Measurements from ENCODE around the gene DDX18. TPM values are rescaled to one million over a fixed set of nuclear protein-coding genes. Genes with fewer than 3 reads are reported as not detected.

Gene DDX18
- total RNA-seq, 2 experiments from 2014 or later, result 139 to 156 TPM

GRCh38 chr2:117775703-117776219 lies 38.7 kb upstream of the DDX18 start:
- ATAC-seq (no peak), DNase-seq (no peak)
- Mint-ChIP-seq H3K4me1 (ENCODE audit: low read depth) (no peaks in the 10 kb centered on the region), H3K27me3 (peaks cover 6% of the 10 kb centered on the region), H3K9me3 (no peaks in the 10 kb centered on the region), H3K4me3 (no peak overlapping the region), H3K27ac (no peak overlapping the region), H3K36me3 (ENCODE audit: low read depth) (no peaks in the 10 kb centered on the region)
- ChIA-PET CTCF (interaction anchor here (1.2 kb wide), 1 partner anchor 10 kb away, joined by 4 read pairs; no protein-coding TSS in a partner anchor), POLR2A (no interaction called here)
- no peak for TF ChIP-seq CTCF (IDR thresholded peaks at IDR 0.05)
- intact Hi-C loops (cut with micrococcal nuclease), result no loop called here

- ChIA-PET CTCF (no interaction called here), POLR2A (no interaction called here)
- no peak overlapping the region for H3K27ac Mint-ChIP-seq
- H3K4me1 Mint-ChIP-seq (ENCODE audit: low read depth), result no peaks in the 10 kb centered on the region
- H3K27me3 Mint-ChIP-seq, result peaks cover 2% of the 10 kb centered on the region
- H3K36me3 Mint-ChIP-seq (ENCODE audit: low read depth), result no peaks in the 10 kb centered on the region
- H3K9me3 Mint-ChIP-seq, result no peaks in the 10 kb centered on the region
- no peak for TF ChIP-seq CTCF (IDR thresholded peaks at IDR 0.05)
- no peak overlapping the region for H3K4me3 Mint-ChIP-seq
- no peak for ATAC-seq
- intact Hi-C loops (cut with micrococcal nuclease), result no loop called here
- no peak for DNase-seq
These were observed 37.6 kb upstream of the DDX18 start for GRCh38 chr2:117776888-117777287.

- intact Hi-C loops (cut with micrococcal nuclease), result loop anchor here (5.0 kb wide), 1 partner anchor 313 kb away; no protein-coding TSS in a partner anchor
- peaks cover 1% of the 10 kb centered on the region for H3K27me3 Mint-ChIP-seq
- DNase-seq (peak; percentile 64), ATAC-seq (peak; percentile 51)
- H3K4me3 Mint-ChIP-seq, result no peak overlapping the region
- CTCF ChIA-PET, result interaction anchor here (0.6 to 2.0 kb wide), 11 partner anchors 8 to 315 kb away, joined by 3 to 7 read pairs (median 4); no protein-coding TSS in a partner anchor
- no peak overlapping the region for H3K27ac Mint-ChIP-seq
- no peaks in the 10 kb centered on the region for H3K4me1 Mint-ChIP-seq (ENCODE audit: low read depth)
- peaks cover 6% of the 10 kb centered on the region for H3K9me3 Mint-ChIP-seq
- POLR2A ChIA-PET, result no interaction called here
- H3K36me3 Mint-ChIP-seq (ENCODE audit: low read depth), result no peaks in the 10 kb centered on the region
- peak; percentile 84 for TF ChIP-seq CTCF (IDR thresholded peaks at IDR 0.05)
These were observed 28.8 kb upstream of the DDX18 start for GRCh38 chr2:117785740-117786139.

- ChIA-PET CTCF (interaction anchor here (1.2 to 2.0 kb wide), 4 partner anchors 15 to 87 kb away, joined by 3 to 6 read pairs (median 4); no protein-coding TSS in a partner anchor), POLR2A (no interaction called here)
- ATAC-seq, result no peak
- Mint-ChIP-seq H3K27me3 (peaks cover 1% of the 10 kb centered on the region), H3K4me1 (ENCODE audit: low read depth) (no peaks in the 10 kb centered on the region), H3K4me3 (no peak overlapping the region), H3K36me3 (ENCODE audit: low read depth) (no peaks in the 10 kb centered on the region), H3K9me3 (peaks cover 6% of the 10 kb centered on the region), H3K27ac (no peak overlapping the region)
- intact Hi-C loops (cut with micrococcal nuclease), result loop anchor here (5.0 kb wide), 1 partner anchor 314 kb away; no protein-coding TSS in a partner anchor
- no peak for DNase-seq
- TF ChIP-seq CTCF (IDR thresholded peaks at IDR 0.05), result no peak
These were observed 28.0 kb upstream of the DDX18 start for GRCh38 chr2:117786520-117786919.

- POLR2A ChIA-PET, result no interaction called here
- Mint-ChIP-seq H3K27me3 (peaks cover 3% of the 10 kb centered on the region), H3K4me1 (ENCODE audit: low read depth) (no peaks in the 10 kb centered on the region), H3K4me3 (no peak overlapping the region), H3K9me3 (peaks cover 6% of the 10 kb centered on the region), H3K36me3 (ENCODE audit: low read depth) (no peaks in the 10 kb centered on the region), H3K27ac (no peak overlapping the region)
- TF ChIP-seq CTCF (IDR thresholded peaks at IDR 0.05), result no peak
- CTCF ChIA-PET, result no interaction called here
- intact Hi-C loops (cut with micrococcal nuclease), result loop anchor here (5.0 kb wide), 1 partner anchor 317 kb away; no protein-coding TSS in a partner anchor
- no peak for DNase-seq
- ATAC-seq, result no peak
These were observed 25.0 kb upstream of the DDX18 start for GRCh38 chr2:117789505-117789904.
